Common myeloid progenitor, CD34-positive (primary cell): ENCODE measurements around the gene TXNRD2. TPM values are rescaled to one million over a fixed set of nuclear protein-coding genes. Genes with fewer than 3 reads are reported as not detected.

Experiments used
- CTCF ChIA-PET: fragments of 350-600 bp; sonication (Branson Sonifier 250); formaldehyde crosslinking; loops from one replicate; lab custom pipeline; 2021; ENCODE audit warnings: antibody characterized with exemption; lab: Charles Lee
- POLR2A ChIA-PET: fragments of 350-600 bp; sonication (Branson Sonifier 250); formaldehyde crosslinking; loops from one replicate; lab custom pipeline; 2021; ENCODE audit warnings: antibody characterized with exemption; lab: Charles Lee
- DNase-seq, 3 donors: peaks; one replicate each; pipeline versions ENCODE4 v3.0.0 to v3.0.0-alpha.2; 2013
- H3K27ac ChIP-seq, 2 experiments: 1 replicate in 1 of 2; 2 replicates in 1 of 2; pipeline ENCODE4 v1.7.0; 2013; ENCODE audit warnings: inconsistent platforms in 2 of 2, low read length in 2 of 2, mild to moderate bottlenecking in 2 of 2, low read depth in 1 of 2, moderate library complexity in 1 of 2; ENCODE audit not compliant: severe bottlenecking in 2 of 2, insufficient read depth in 1 of 2, poor library complexity in 1 of 2
- H3K27me3 ChIP-seq, 5 experiments: replicated peaks in 2 of 5; 1 replicate in 3 of 5; 2 replicates in 2 of 5; pipeline versions ENCODE4 v1.6.1 to v1.7.0; 2013; ENCODE audit warnings: low read length in 4 of 5, mild to moderate bottlenecking in 2 of 5, moderate library complexity in 2 of 5, inconsistent platforms in 1 of 5; ENCODE audit not compliant: insufficient read depth in 5 of 5, control insufficient read depth in 4 of 5
- H3K36me3 ChIP-seq, 4 experiments: 1 replicate in 2 of 4; 2 replicates in 2 of 4; pipeline versions ENCODE4 v1.6.1 to v1.7.0; 2013; ENCODE audit warnings: low read length in 3 of 4, control low read depth in 1 of 4, mild to moderate bottlenecking in 1 of 4; ENCODE audit not compliant: control insufficient read depth in 4 of 4, insufficient read depth in 4 of 4
- H3K4me1 ChIP-seq, 4 experiments: 1 replicate in 3 of 4; 2 replicates in 1 of 4; pipeline versions ENCODE4 v1.6.1 to v1.7.1; 2013; ENCODE audit warnings: low read length in 3 of 4, mild to moderate bottlenecking in 3 of 4, control low read depth in 1 of 4, inconsistent platforms in 1 of 4, moderate library complexity in 1 of 4; ENCODE audit not compliant: control insufficient read depth in 4 of 4, insufficient read depth in 4 of 4; ENCODE audit errors: control extremely low read depth in 1 of 4
- H3K4me3 ChIP-seq, 7 experiments: 1 replicate in 4 of 7; 2 replicates in 3 of 7; pipeline versions ENCODE4 v1.5.1 to v1.7.0; 2013; ENCODE audit warnings: mild to moderate bottlenecking in 7 of 7, low read length in 6 of 7, moderate library complexity in 6 of 7, inconsistent platforms in 2 of 7, low read depth in 2 of 7, control low read depth in 1 of 7; ENCODE audit not compliant: insufficient read depth in 4 of 7, control insufficient read depth in 1 of 7; ENCODE audit errors: extremely low read depth in 1 of 7
- H3K9me3 ChIP-seq, 5 experiments: 1 replicate in 4 of 5; 2 replicates in 1 of 5; pipeline versions ENCODE4 v1.6.1 to v1.7.1; 2013; ENCODE audit warnings: low read length in 4 of 5, mild to moderate bottlenecking in 2 of 5, inconsistent platforms in 1 of 5, low read depth in 1 of 5, moderate library complexity in 1 of 5; ENCODE audit not compliant: control insufficient read depth in 4 of 5, insufficient read depth in 2 of 5; ENCODE audit errors: control extremely low read depth in 1 of 5
- WGBS: methylation state at CpG from one replicate; pipeline ENCODE4 v1.1.5; 2013; ENCODE audit not compliant: insufficient coverage; 5-methylcytosine and 5-hydroxymethylcytosine counted together
- polyA plus RNA-seq: library from polyadenylated mRNA; unstranded; fragments of 120-200 nt; gene quantifications from one replicate; pipeline ENCODE4 v1.2.1, GENCODE V29; 2013

Gene TXNRD2
- 15.5 TPM for polyA plus RNA-seq

- under 1% methylated on average over 43 of the region's 63 CpGs for WGBS
- H3K9me3 ChIP-seq = peaks cover 0 to under 1% (median 0%) of the 10 kb centered on the region in 5 experiments
- peaks cover 0 to 4% (median 3%) of the 10 kb centered on the region in 4 experiments for H3K36me3 ChIP-seq
- H3K4me1 ChIP-seq = peaks cover 7 to 34% (median 29%) of the 10 kb centered on the region in 4 experiments
- peak; percentile 46 to 71 (median 58) for DNase-seq
- no peaks in the 10 kb centered on the region for H3K27me3 ChIP-seq
- CTCF ChIA-PET = interaction anchor here (0.8 to 3.8 kb wide), 5 partner anchors 12 to 221 kb away, joined by 3 to 21 read pairs (median 3); no protein-coding TSS in a partner anchor
- peak within 1 kb of the TSS; percentile 61 to 91 (median 88) for H3K4me3 ChIP-seq
- peak within 1 kb of the TSS; percentile 82 to 98 for H3K27ac ChIP-seq
- POLR2A ChIA-PET = interaction anchor here (0.7 to 1.5 kb wide), 2 partner anchors 8 to 211 kb away, joined by 3 read pairs; no protein-coding TSS in a partner anchor
These were observed at the start of gene TXNRD2, which contains the start of gene COMT for GRCh38 chr22:19941365-19942082. Gene TXNRD2 (minus strand): TSS chr22:19941818. CDS start chr22:19941803, 15 bp downstream. Gene COMT (plus strand): TSS chr22:19941772. CDS start chr22:19962527, 20,755 bp downstream.

GRCh38 chr22:19991395-19991644 lies 49.7 kb upstream of the TXNRD2 start:
- Histone ChIP-seq H3K27ac (no peak overlapping the region), H3K4me1 (peaks cover 0 to 10% (median 9%) of the 10 kb centered on the region in 4 experiments), H3K36me3 (no peaks in the 10 kb centered on the region), H3K4me3 (no peak overlapping the region), H3K9me3 (no peaks in the 10 kb centered on the region), H3K27me3 (no peaks in the 10 kb centered on the region)
- no peak for DNase-seq
- POLR2A ChIA-PET = no interaction called here
- CTCF ChIA-PET = interaction anchor here (0.7 to 3.2 kb wide), 4 partner anchors 13 to 37 kb away, joined by 3 to 12 read pairs (median 3); no protein-coding TSS in a partner anchor

GRCh38 chr22:19990609-19991394 lies 49.2 kb upstream of the TXNRD2 start:
- Histone ChIP-seq H3K27me3 (no peaks in the 10 kb centered on the region), H3K4me3 (no peak overlapping the region), H3K27ac (no peak overlapping the region), H3K36me3 (no peaks in the 10 kb centered on the region), H3K9me3 (no peaks in the 10 kb centered on the region), H3K4me1 (peaks cover 0 to 16% (median 14%) of the 10 kb centered on the region in 4 experiments)
- WGBS = 97% methylated on average over 20 of the region's 20 CpGs
- no peak for DNase-seq
- CTCF ChIA-PET = interaction anchor here (0.7 to 3.2 kb wide), 5 partner anchors 13 to 37 kb away, joined by 3 to 12 read pairs (median 3); no protein-coding TSS in a partner anchor
- POLR2A ChIA-PET = interaction anchor here (0.6 kb wide), 1 partner anchor 28 kb away, joined by 3 read pairs; no protein-coding TSS in a partner anchor

GRCh38 chr22:19990188-19990587 lies 48.6 kb upstream of the TXNRD2 start:
- ChIA-PET CTCF (interaction anchor here (1.2 to 3.2 kb wide), 3 partner anchors 12 to 24 kb away, joined by 3 to 12 read pairs (median 7); no protein-coding TSS in a partner anchor), POLR2A (no interaction called here)
- Histone ChIP-seq H3K27me3 (no peaks in the 10 kb centered on the region), H3K9me3 (no peaks in the 10 kb centered on the region), H3K36me3 (no peaks in the 10 kb centered on the region), H3K4me3 (no peak overlapping the region), H3K4me1 (peaks cover 0 to 22% (median 17%) of the 10 kb centered on the region in 4 experiments), H3K27ac (peak overlapping the region in 1 of 2 experiments; percentile 80)
- DNase-seq = no peak
- WGBS = 100% methylated on average over 2 of the region's 2 CpGs

DNA sequence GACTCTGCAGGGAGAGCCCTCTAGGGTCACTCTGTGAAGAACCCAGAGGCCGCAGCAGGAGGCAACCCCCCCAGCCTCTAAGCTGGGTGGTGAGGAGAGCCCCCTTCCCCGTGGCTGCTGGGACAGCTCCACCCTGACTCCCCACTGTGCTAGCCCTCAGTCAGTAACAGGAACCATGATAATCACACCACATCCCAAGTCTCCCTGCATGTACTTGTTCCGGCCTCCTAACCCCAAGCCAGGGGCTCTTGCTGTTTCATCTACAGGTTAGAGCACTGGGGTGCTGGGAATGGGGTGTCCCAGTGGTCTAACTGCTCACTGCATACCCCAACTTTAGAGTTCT lies 48.1 kb upstream of the TXNRD2 start:
- H3K4me1 ChIP-seq = peaks cover 0 to 24% (median 19%) of the 10 kb centered on the region in 4 experiments
- no peak for DNase-seq
- H3K36me3 ChIP-seq = no peaks in the 10 kb centered on the region
- CTCF ChIA-PET = interaction anchor here (2.4 to 3.2 kb wide), 2 partner anchors 23 kb away, joined by 7 to 12 read pairs; no protein-coding TSS in a partner anchor
- no peaks in the 10 kb centered on the region for H3K27me3 ChIP-seq
- H3K27ac ChIP-seq = peak overlapping the region in 1 of 2 experiments; percentile 80
- H3K4me3 ChIP-seq = no peak overlapping the region
- H3K9me3 ChIP-seq = no peaks in the 10 kb centered on the region
- POLR2A ChIA-PET = no interaction called here
- 87% methylated on average over 3 of the region's 3 CpGs for WGBS

DNA sequence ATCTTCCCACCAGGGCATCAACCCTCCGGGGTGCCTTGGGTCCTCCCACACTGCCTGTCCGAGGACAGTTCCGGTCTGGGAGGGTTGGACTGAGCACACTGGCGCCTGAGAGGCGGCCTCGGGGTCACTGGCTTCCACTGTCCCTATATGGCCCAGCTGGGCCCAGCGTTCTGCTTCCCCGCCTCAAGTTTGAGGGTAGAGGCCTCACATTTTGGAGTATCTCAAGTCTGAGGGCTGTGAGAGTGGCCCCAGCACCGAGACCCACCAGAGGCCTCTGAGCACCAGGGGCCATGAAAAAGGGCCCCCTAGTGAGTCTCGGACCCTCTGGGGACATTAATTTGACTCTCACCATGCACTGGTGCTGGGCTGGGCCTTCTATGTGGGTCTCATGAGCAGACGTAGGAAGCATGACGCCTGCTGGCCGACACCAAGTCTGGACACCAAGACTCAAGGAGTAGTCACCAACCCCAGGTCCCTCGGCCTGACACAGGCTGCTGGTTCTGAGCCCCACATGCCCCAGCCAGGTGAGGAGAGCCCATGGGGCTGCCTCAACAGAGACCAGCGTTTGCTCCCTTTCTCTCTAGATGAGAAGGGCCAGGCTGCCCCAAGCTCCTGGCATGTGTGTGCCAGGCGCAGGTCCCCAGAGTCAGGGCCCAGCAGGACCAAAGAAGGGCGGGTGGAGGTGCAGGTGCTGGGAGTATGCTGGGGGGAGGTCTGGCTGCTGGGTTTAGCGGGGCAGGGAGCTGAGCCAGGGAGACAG lies 47.5 kb upstream of the TXNRD2 start:
- no peak overlapping the region for H3K4me3 ChIP-seq
- CTCF ChIA-PET = interaction anchor here (0.9 to 3.2 kb wide), 4 partner anchors 20 to 24 kb away, joined by 3 to 12 read pairs (median 6); no protein-coding TSS in a partner anchor

More for the DNA sequence above, 47.5 kb upstream of the TXNRD2 start:
- POLR2A ChIA-PET = interaction anchor here (0.6 kb wide), 1 partner anchor 8 kb away, joined by 3 read pairs; no protein-coding TSS in a partner anchor
- H3K9me3 ChIP-seq = no peaks in the 10 kb centered on the region
- H3K27ac ChIP-seq = peak overlapping the region in 1 of 2 experiments; percentile 80
- no peaks in the 10 kb centered on the region for H3K27me3 ChIP-seq
- peaks cover 0 to 28% (median 19%) of the 10 kb centered on the region in 4 experiments for H3K4me1 ChIP-seq
- DNase-seq = no peak
- no peaks in the 10 kb centered on the region for H3K36me3 ChIP-seq
- WGBS = 97% methylated on average over 15 of the region's 18 CpGs
